HCT116 (cell line): ENCODE measurements around the gene CREB3L1. TPM values are rescaled to one million over a fixed set of nuclear protein-coding genes. Genes with fewer than 3 reads are reported as not detected.

Source experiments
- ATAC-seq: fragments of 200-7000 bp; cut with Tn5 transposase; 2 replicates; pipeline ENCODE4 v1.9.1; 2020; ENCODE audit warnings: mild to moderate bottlenecking, moderate library complexity
- BruUV-seq: library from RNA; stranded (reverse); fragments of 400-500 nt; replicated peaks from 2 replicates; lab custom pipeline; 2021; lab: Mats Ljungman, UMichigan
- CTCF ChIA-PET: fragments of 300-600 bp; sonication (Branson Sonifier 250); formaldehyde crosslinking; loops from one replicate; lab custom pipeline; 2021; ENCODE audit warnings: antibody characterized with exemption; lab: Charles Lee
- POLR2A ChIA-PET: fragments of 300-600, 350-600 bp; sonication (Branson Sonifier 250); formaldehyde crosslinking; loops from one replicate; lab custom pipeline; 2021; ENCODE audit warnings: antibody characterized with exemption; lab: Charles Lee
- RAD21 ChIA-PET, 2 experiments: fragments of 300-600 bp; sonication (Branson Sonifier 250); formaldehyde crosslinking; loops; one replicate each; lab custom pipeline; 2023; ENCODE audit warnings: low total read pairs in 2 of 2; ENCODE audit not compliant: uncharacterized antibody in 2 of 2, unreplicated experiment in 2 of 2, low non-redundant PET in 1 of 2; lab: Charles Lee
- DNase-seq: peaks from one replicate; pipeline ENCODE4 v3.0.0-alpha.2; 2010; ENCODE audit warnings: low read depth, low spot score
- H2AFZ ChIP-seq: fragments of 200-600 bp; shearing (Covaris generic), sonication (generic); 2 replicates; pipeline ENCODE4 v1.6.1; 2017; ENCODE audit warnings: low read depth, mixed run types, mixed read lengths, antibody characterized with exemption, low read length; ENCODE audit not compliant: poor library complexity, severe bottlenecking
- H3K27ac ChIP-seq: 2 replicates; pipeline ENCODE4 v1.5.1; 2012; ENCODE audit warnings: low read depth, low read length
- H3K27me3 ChIP-seq: fragments of 200-600 bp; sonication (generic); 2 replicates; pipeline ENCODE4 v1.6.1; 2016; ENCODE audit warnings: mixed run types, low read length, mixed read lengths; ENCODE audit not compliant: insufficient read depth
- H3K36me3 ChIP-seq, 2 experiments: fragments of 200-500 bp in 1 of 2; fragments of 200-600 bp in 1 of 2; sonication (Bioruptor generic) in 1 of 2; sonication (generic) in 1 of 2; 2 replicates each; pipeline versions ENCODE4 v1.5.1 to v1.6.1; 2014 to 2016; ENCODE audit warnings: low read length in 2 of 2, inconsistent platforms in 1 of 2, mixed read lengths in 1 of 2, mixed run types in 1 of 2; ENCODE audit not compliant: insufficient read depth in 2 of 2, control insufficient read depth in 1 of 2
- H3K4me1 ChIP-seq, 2 experiments: fragments of 200-600 bp in 1 of 2; sonication (generic) in 1 of 2; 2 replicates each; pipeline versions ENCODE4 v1.5.1 to v1.6.1; 2012 to 2017; ENCODE audit warnings: low read length in 2 of 2, inconsistent platforms in 1 of 2, mild to moderate bottlenecking in 1 of 2, mixed read lengths in 1 of 2, mixed run types in 1 of 2, moderate library complexity in 1 of 2; ENCODE audit not compliant: insufficient read depth in 2 of 2, control insufficient read depth in 1 of 2
- H3K4me2 ChIP-seq: fragments of 200-600 bp; sonication (generic); 2 replicates; pipeline ENCODE4 v1.6.1; 2017; ENCODE audit warnings: mixed run types, low read length, mixed read lengths
- H3K4me3 ChIP-seq, 2 experiments: fragments of 200-600 bp in 1 of 2; sonication (generic) in 1 of 2; replicated peaks in 1 of 2; 2 replicates each; pipeline ENCODE4 v1.5.1; 2011 to 2016; ENCODE audit warnings: low read length in 2 of 2, control low read depth in 1 of 2, low read depth in 1 of 2, mild to moderate bottlenecking in 1 of 2, mixed read lengths in 1 of 2, mixed run types in 1 of 2
- H3K79me2 ChIP-seq: fragments of 200-600 bp; sonication (generic); 2 replicates; pipeline ENCODE4 v1.6.1; 2017; ENCODE audit warnings: mild to moderate bottlenecking, mixed run types, low read length, moderate library complexity, mixed read lengths; ENCODE audit not compliant: insufficient read depth
- H3K9ac ChIP-seq: fragments of 200-600 bp; sonication (generic); 2 replicates; pipeline ENCODE4 v1.6.1; 2016; ENCODE audit warnings: low read length, mixed read lengths
- H3K9me2 ChIP-seq: fragments of 200-600 bp; sonication (generic), shearing (Covaris generic); 2 replicates; pipeline ENCODE4 v1.6.1; 2017; ENCODE audit warnings: mixed run types, mild to moderate bottlenecking, moderate library complexity; ENCODE audit not compliant: insufficient read depth
- H3K9me3 ChIP-seq, 2 experiments: fragments of 200-500 bp in 1 of 2; fragments of 200-600 bp in 1 of 2; sonication (Bioruptor generic) in 1 of 2; sonication (generic) in 1 of 2; 2 replicates each; pipeline ENCODE4 v1.6.1; 2014 to 2017; ENCODE audit warnings: low read length in 2 of 2, mixed read lengths in 2 of 2, inconsistent platforms in 1 of 2, low read depth in 1 of 2, mild to moderate bottlenecking in 1 of 2, mixed run types in 1 of 2, moderate library complexity in 1 of 2; ENCODE audit not compliant: control insufficient read depth in 1 of 2, insufficient read depth in 1 of 2
- H4K20me1 ChIP-seq: fragments of 200-600 bp; sonication (generic), shearing (Covaris generic); 2 replicates; pipeline ENCODE4 v1.6.1; 2017; ENCODE audit warnings: mixed run types, mild to moderate bottlenecking, moderate library complexity; ENCODE audit not compliant: insufficient read depth
- ATF3 ChIP-seq: IDR thresholded peaks from 2 replicates; pipeline ENCODE4 v1.6.1; 2012
- CBX3 ChIP-seq: IDR thresholded peaks from 2 replicates; pipeline ENCODE4 v1.6.1; 2012; ENCODE audit warnings: low read depth
- CEBPB ChIP-seq: IDR thresholded peaks from 2 replicates; pipeline ENCODE4 v1.6.1; 2012; ENCODE audit warnings: low read depth
- CTCF ChIP-seq, 3 experiments: fragments of 200-600 bp in 1 of 3; sonication (generic) in 1 of 3; IDR thresholded peaks in 2 of 3; conservative IDR thresholded peaks in 1 of 3; 2 replicates each; pipeline ENCODE4 v1.5.1; 2012 to 2017; ENCODE audit warnings: low read depth in 2 of 3, low read length in 2 of 3, antibody characterized with exemption in 1 of 3, borderline replicate concordance in 1 of 3, control low read depth in 1 of 3, mild to moderate bottlenecking in 1 of 3, mixed read lengths in 1 of 3, mixed run types in 1 of 3, moderate library complexity in 1 of 3; ENCODE audit not compliant: insufficient read depth in 1 of 3
- EGR1 ChIP-seq: IDR thresholded peaks from 2 replicates; pipeline ENCODE4 v1.6.1; 2012; ENCODE audit warnings: low read depth
- EZH2phosphoT487 ChIP-seq: fragments of 200-600 bp; IDR thresholded peaks from 2 replicates; pipeline ENCODE4 v1.6.1; 2018; ENCODE audit warnings: antibody characterized with exemption, borderline replicate concordance
- POLR2A ChIP-seq: IDR thresholded peaks from 2 replicates; pipeline ENCODE4 v1.7.0; 2011; ENCODE audit warnings: borderline replicate concordance; ENCODE audit not compliant: insufficient read depth, insufficient read length; ENCODE audit errors: extremely low read depth
- SIN3A ChIP-seq: IDR thresholded peaks from 2 replicates; pipeline ENCODE4 v1.6.1; 2012; ENCODE audit warnings: low read depth
- SP1 ChIP-seq: IDR thresholded peaks from 2 replicates; pipeline ENCODE4 v1.6.1; 2012; ENCODE audit warnings: low read depth
- SRF ChIP-seq: IDR thresholded peaks from 2 replicates; pipeline ENCODE4 v1.6.1; 2012; ENCODE audit warnings: low read depth
- YY1 ChIP-seq: IDR thresholded peaks from 2 replicates; pipeline ENCODE4 v1.6.1; 2011; ENCODE audit warnings: low read length, low read depth, moderate library complexity, mild to moderate bottlenecking; ENCODE audit not compliant: insufficient replicate concordance; ENCODE audit errors: extremely low read depth
- intact Hi-C: fragments of 100-400 bp; cut with micrococcal nuclease; formaldehyde crosslinking; loops from 2 replicates; pipeline ENCODE4 v1.10.0; 2022
- total RNA-seq: library from RNA; stranded (reverse); gene quantifications from one replicate; pipeline ENCODE4 v1.2.1, GENCODE V29; 2021; ENCODE audit not compliant: unreplicated experiment

CREB3L1 gene
- total RNA-seq, 1 experiment from 2014 or later: 0.37 TPM

- Histone ChIP-seq H3K9me3 (no peaks in the 10 kb centered on the region), H3K27me3 (no peaks in the 10 kb centered on the region), H3K9ac (no peak overlapping the region), H3K4me2 (no peak overlapping the region), H2AFZ (no peak overlapping the region), H3K79me2 (no peaks in the 10 kb centered on the region), H3K4me1 (no peaks in the 10 kb centered on the region), H3K27ac (no peak overlapping the region), H3K9me2 (no peaks in the 10 kb centered on the region), H4K20me1 (no peaks in the 10 kb centered on the region), H3K36me3 (no peaks in the 10 kb centered on the region), H3K4me3 (no peak overlapping the region)
- intact Hi-C loops: no loop called here
- DNase-seq (no peak), ATAC-seq (no peak)
- TF ChIP-seq SRF (no peak), CBX3 (no peak), YY1 (no peak), CTCF (IDR thresholded peaks at IDR 0.05 in 2 of 3, conservative IDR thresholded peaks at IDR 0.05 in 1 of 3; ENCODE audit: borderline replicate concordance in 1 of 3, insufficient read depth in 1 of 3, low read depth in 2 of 3, low read length in 2 of 3) (no peak), SP1 (no peak), EGR1 (no peak)
- ChIA-PET CTCF (no interaction called here), POLR2A (no interaction called here), RAD21 (no interaction called here)
- no TSS peak for BruUV-seq
Observed at GRCh38 chr11:46280706-46281105, 3.2 kb downstream of the CREB3L1 start.

- Histone ChIP-seq H3K4me1 (no peaks in the 10 kb centered on the region), H4K20me1 (no peaks in the 10 kb centered on the region), H3K4me3 (no peak overlapping the region), H3K9me2 (no peaks in the 10 kb centered on the region), H3K9ac (no peak overlapping the region), H3K36me3 (no peaks in the 10 kb centered on the region), H3K9me3 (no peaks in the 10 kb centered on the region), H3K79me2 (no peaks in the 10 kb centered on the region), H2AFZ (no peak overlapping the region), H3K27me3 (no peaks in the 10 kb centered on the region), H3K27ac (no peak overlapping the region), H3K4me2 (no peak overlapping the region)
- no TSS peak for BruUV-seq
- intact Hi-C loops: no loop called here
- ATAC-seq: no peak
- ChIA-PET CTCF (no interaction called here), RAD21 (no interaction called here), POLR2A (no interaction called here)
- TF ChIP-seq ATF3: no peak
- TF ChIP-seq CBX3: no peak
- TF ChIP-seq CTCF (IDR thresholded peaks at IDR 0.05 in 2 of 3, conservative IDR thresholded peaks at IDR 0.05 in 1 of 3; ENCODE audit: borderline replicate concordance in 1 of 3, insufficient read depth in 1 of 3, low read depth in 2 of 3, low read length in 2 of 3): no peak
- no peak for TF ChIP-seq EGR1
- no peak for TF ChIP-seq EZH2phosphoT487
- no peak for TF ChIP-seq SIN3A
- TF ChIP-seq POLR2A: no peak
- TF ChIP-seq CEBPB: no peak
- no peak for DNase-seq
Observed at GRCh38 chr11:46281371-46281831, 3.9 kb downstream of the CREB3L1 start.
